GM10248 (cell line): ENCODE data around the gene ZNF319.

Experiments
- CTCF ChIA-PET: fragments of 300-600 bp; sonication (Branson Sonifier 250); formaldehyde crosslinking; extraction: SDS; loops from one replicate; lab custom pipeline; 2021; ENCODE audit warnings: antibody characterized with exemption; lab: Yijun Ruan, JAX
- POLR2A ChIA-PET: fragments of 350-650 bp; sonication (Branson Sonifier 250); formaldehyde crosslinking; extraction: SDS; loops from one replicate; lab custom pipeline; 2020; ENCODE audit warnings: antibody characterized with exemption; lab: Yijun Ruan, JAX
- DNase-seq: peaks from one replicate; pipeline ENCODE4 v3.0.0; 2012; ENCODE audit errors: extremely low spot score
- CTCF ChIP-seq: IDR thresholded peaks from 2 replicates; pipeline ENCODE4 v1.5.1; 2012; ENCODE audit warnings: mild to moderate bottlenecking, low read depth; ENCODE audit errors: extremely low read depth, missing control alignments, control extremely low read depth

The ZNF319 gene

GRCh38 chr16:58002936-58003335, 2.5 kb upstream of the ZNF319 start:
- TF ChIP-seq CTCF, result no peak
- ChIA-PET CTCF (interaction anchor here (2.4 kb wide), 1 partner anchor 103 kb away, joined by 14 read pairs; no protein-coding TSS in a partner anchor), POLR2A (no interaction called here)
- no peak for DNase-seq

- no peak for DNase-seq
- ChIA-PET POLR2A (no interaction called here), CTCF (interaction anchor here (1.0 to 3.6 kb wide), 4 partner anchors 8 to 245 kb away, joined by 3 to 18 read pairs (median 10); no protein-coding TSS in a partner anchor)
- TF ChIP-seq CTCF, result no peak
These were observed 1.9 kb upstream of the ZNF319 start for GRCh38 chr16:58002416-58002800.

- DNase-seq, result no peak
- ChIA-PET CTCF (interaction anchor here (1.0 to 3.6 kb wide), 9 partner anchors 9 to 245 kb away, joined by 3 to 18 read pairs (median 3); no protein-coding TSS in a partner anchor), POLR2A (interaction anchor here (0.6 kb wide), 1 partner anchor 701 kb away, joined by 3 read pairs; no protein-coding TSS in a partner anchor)
- no peak for TF ChIP-seq CTCF
These were observed 1.4 kb upstream of the ZNF319 start for GRCh38 chr16:58001781-58002415.

GRCh38 chr16:58000706-58001676, 519 bp upstream of the ZNF319 start, which contains the start of gene USB1:
Gene USB1 (plus strand): TSS chr16:58001407. CDS start chr16:58001484, 77 bp downstream.
- TF ChIP-seq CTCF, result peak; percentile 86
- ChIA-PET POLR2A (interaction anchor here (1.3 kb wide), 1 partner anchor 128 kb away, joined by 3 read pairs; the partner anchor contains the start of gene CFAP20), CTCF (interaction anchor here (1.0 to 3.6 kb wide), 15 partner anchors 10 to 351 kb away, joined by 3 to 18 read pairs (median 3); no protein-coding TSS in a partner anchor)
- peak; percentile 98 for DNase-seq

- no peak for TF ChIP-seq CTCF
- no peak for DNase-seq
- POLR2A ChIA-PET, result no interaction called here
- CTCF ChIA-PET, result interaction anchor here (0.7 to 3.6 kb wide), 10 partner anchors 10 to 390 kb away, joined by 3 to 18 read pairs (median 3); partner anchors contain the start of gene KATNB1
These were observed 1.0 kb downstream of the ZNF319 start for GRCh38 chr16:57999366-57999970.
